HepG2 (cell line): ENCODE data around the gene CDA. TPM values are rescaled to one million over a fixed set of nuclear protein-coding genes. Genes with fewer than 3 reads are reported as not detected.

Experiments used
- AGO2 ChIP-seq: fragments of 200-400 bp; formaldehyde crosslinking; optimal IDR thresholded peaks from 2 replicates; pipeline ENCODE3; 2017; ENCODE audit warnings: mild to moderate bottlenecking, low read depth, low read length, moderate library complexity
- ARID3A ChIP-seq: IDR thresholded peaks from 2 replicates; pipeline ENCODE4 v1.6.1; 2012; ENCODE audit warnings: low read depth, low read length, improper control_type of control experiment
- BRD4 ChIP-seq: sonication (generic); formaldehyde crosslinking; IDR thresholded peaks from 2 replicates; pipeline ENCODE4 v1.4.0; 2020; ENCODE audit warnings: missing genetic modification reagents
- CREM ChIP-seq, 2 experiments: sonication (generic) in 1 of 2; formaldehyde crosslinking in 1 of 2; IDR thresholded peaks; 2 replicates each; pipeline versions ENCODE4 v1.4.0 to v1.6.1; 2016 to 2020; ENCODE audit warnings: antibody characterized with exemption in 1 of 2, mild to moderate bottlenecking in 1 of 2, missing genetic modification reagents in 1 of 2
- DPF2 ChIP-seq: sonication (generic); formaldehyde crosslinking; IDR thresholded peaks from 2 replicates; pipeline ENCODE4 v1.4.0; 2020; ENCODE audit warnings: mild to moderate bottlenecking, low read depth, missing genetic modification reagents, borderline replicate concordance
- FOSL2 ChIP-seq: sonication (generic); formaldehyde crosslinking; IDR thresholded peaks from 2 replicates; pipeline ENCODE4 v1.4.0; 2020; ENCODE audit warnings: missing genetic modification reagents
- HCFC1 ChIP-seq: fragments of 150-350 bp; IDR thresholded peaks from 2 replicates; pipeline ENCODE4 v1.6.1; 2014; ENCODE audit warnings: low read depth, low read length
- KDM1A ChIP-seq: IDR thresholded peaks from 2 replicates; pipeline ENCODE4 v1.6.1; 2016; ENCODE audit warnings: missing compliant biosample characterization
- SNAPC5 ChIP-seq: sonication (generic); formaldehyde crosslinking; IDR thresholded peaks from 2 replicates; pipeline ENCODE4 v1.8.1; 2023; ENCODE audit warnings: mild to moderate bottlenecking, missing genetic modification reagents, borderline replicate concordance
- TEAD3 ChIP-seq: optimal IDR thresholded peaks from 2 replicates; pipeline ENCODE3; 2016; ENCODE audit warnings: borderline replicate concordance
- TFAP4 ChIP-seq: sonication (generic); IDR thresholded peaks from 2 replicates; pipeline ENCODE4 v1.6.1; 2016; ENCODE audit warnings: low read depth, borderline replicate concordance
- THAP9 ChIP-seq: sonication (generic); formaldehyde crosslinking; IDR thresholded peaks from 2 replicates; pipeline ENCODE4; 2020; ENCODE audit warnings: missing genetic modification reagents, mild to moderate bottlenecking, borderline replicate concordance
- ZMAT3 ChIP-seq: sonication (generic); formaldehyde crosslinking; conservative IDR thresholded peaks from 2 replicates; pipeline ENCODE4 v1.7.0; 2021; ENCODE audit warnings: missing genetic modification reagents
- ZNF253 ChIP-seq: sonication (generic); formaldehyde crosslinking; IDR thresholded peaks from 2 replicates; pipeline ENCODE4 v1.8.0; 2022; ENCODE audit warnings: mild to moderate bottlenecking, missing genetic modification reagents, borderline replicate concordance
- ZNF274 ChIP-seq: sonication (generic); formaldehyde crosslinking; IDR thresholded peaks from 2 replicates; pipeline ENCODE4 v1.5.1; 2020; ENCODE audit warnings: mild to moderate bottlenecking, missing genetic modification reagents
- ZNF33A ChIP-seq: sonication (generic); formaldehyde crosslinking; IDR thresholded peaks from 2 replicates; pipeline ENCODE4 v1.5.1; 2020; ENCODE audit warnings: missing genetic modification reagents, mild to moderate bottlenecking, moderate library complexity, borderline replicate concordance
- ZNF451 ChIP-seq: sonication (generic); formaldehyde crosslinking; IDR thresholded peaks from 2 replicates; pipeline ENCODE4 v1.5.0; 2020; ENCODE audit warnings: mild to moderate bottlenecking, missing genetic modification reagents
- ZNF512B ChIP-seq: sonication (generic); formaldehyde crosslinking; IDR thresholded peaks from 2 replicates; pipeline ENCODE4 v1.5.1; 2020; ENCODE audit warnings: missing genetic modification reagents, mild to moderate bottlenecking, borderline replicate concordance
- ZNF543 ChIP-seq: sonication (generic); formaldehyde crosslinking; IDR thresholded peaks from 2 replicates; pipeline ENCODE4 v1.4.0; 2020; ENCODE audit warnings: mild to moderate bottlenecking, missing genetic modification reagents
- ZNF564 ChIP-seq: sonication (generic); formaldehyde crosslinking; IDR thresholded peaks from 2 replicates; pipeline ENCODE4 v1.8.1; 2023; ENCODE audit warnings: mild to moderate bottlenecking, missing genetic modification reagents
- ZNF790 ChIP-seq: sonication (generic); formaldehyde crosslinking; IDR thresholded peaks from 2 replicates; pipeline ENCODE4 v1.8.0; 2022; ENCODE audit warnings: missing genetic modification reagents, mild to moderate bottlenecking, borderline replicate concordance
- polyA plus RNA-seq, 8 experiments: library from polyadenylated mRNA; depleted of rRNA in 3 of 8; stranded (reverse) in 7 of 8; unstranded in 1 of 8; fragments of >200 nt; fragmentation: Illumina TruSeq in 4 of 8; extraction: Trizol in 4 of 8; gene quantifications; 2 replicates each; pipeline versions ENCODE4 v1.2.1 to v1.2.3, GENCODE V29; 2011 to 2016; ENCODE audit warnings: low read depth in 4 of 8, missing spikeins in 1 of 8, mixed read lengths in 1 of 8; ENCODE audit not compliant: insufficient read depth in 1 of 8
- total RNA-seq, 5 experiments: library from RNA; depleted of rRNA; stranded (reverse); fragments of >200 nt; fragmentation: Illumina TruSeq; extraction: Trizol; gene quantifications; 2 replicates each; pipeline ENCODE4 v1.2.3, GENCODE V29; 2016; ENCODE audit warnings: low read depth in 1 of 5

CDA gene
- total and polyA plus RNA-seq, 2 of the 13 experiments (the other 11 are each of a cell fraction or from before 2014, with no cell fraction given): 0.66 to 2.1 TPM

GRCh38 chr1:20633190-20634064 is 44.5 kb downstream of the CDA start, which contains the start of gene PINK1 (continued):
- no peak for TF ChIP-seq ARID3A
- TF ChIP-seq DPF2: no peak
- no peak for TF ChIP-seq ZNF512B (CRISPR knock-in tag)
- TF ChIP-seq THAP9: no peak
- TF ChIP-seq ZNF253 (CRISPR knock-in tag): no peak
- no peak for TF ChIP-seq SNAPC5 (CRISPR knock-in tag)
- TF ChIP-seq KDM1A (CRISPR knock-in tag): peak; percentile 76; the same call in 1 of the 2 replicates
- TF ChIP-seq ZMAT3 (CRISPR knock-in tag): 0 out of 2 replicates have a peak, but pooled peaks have one; percentile 64
- no peak for TF ChIP-seq ZNF564 (CRISPR knock-in tag)
- peak; percentile 55 for TF ChIP-seq TEAD3 (CRISPR knock-in tag)
- no peak for TF ChIP-seq ZNF543 (CRISPR knock-in tag)
- TF ChIP-seq BRD4 (CRISPR knock-in tag): no peak
- TF ChIP-seq ZNF33A: no peak
- TF ChIP-seq CREM (IDR thresholded peaks at IDR 0.05): no peak
- TF ChIP-seq CREM (CRISPR knock-in tag; IDR thresholded peaks at IDR 0.05): no peak
- no peak for TF ChIP-seq ZNF790 (CRISPR knock-in tag)
- TF ChIP-seq AGO2: peak; percentile 62
- peak; percentile 68 for TF ChIP-seq FOSL2
- peak; percentile 71; the same call in 1 of the 2 replicates for TF ChIP-seq TFAP4
- TF ChIP-seq ZNF274 (CRISPR knock-in tag): 0 out of 2 replicates have a peak, but pooled peaks have one; percentile 6
- TF ChIP-seq ZNF451: no peak
- no peak for TF ChIP-seq HCFC1
